Erythroblast (primary cell): ENCODE results near the gene LIMCH1.

ENCODE experiments used
- DNase-seq, 2 experiments: peaks; one replicate each; lab custom pipeline; 2025; lab: John Stamatoyannopoulos, UW
- GATA1 ChIP-seq: IDR thresholded peaks from 2 replicates; pipeline ENCODE4 v1.6.1; 2011; ENCODE audit warnings: low read depth, mild to moderate bottlenecking, control low read depth, low read length, moderate library complexity
- POLR2A ChIP-seq: IDR thresholded peaks from 2 replicates; pipeline ENCODE4 v1.6.1; 2011; ENCODE audit warnings: mild to moderate bottlenecking, low read length

Gene LIMCH1

DNA sequence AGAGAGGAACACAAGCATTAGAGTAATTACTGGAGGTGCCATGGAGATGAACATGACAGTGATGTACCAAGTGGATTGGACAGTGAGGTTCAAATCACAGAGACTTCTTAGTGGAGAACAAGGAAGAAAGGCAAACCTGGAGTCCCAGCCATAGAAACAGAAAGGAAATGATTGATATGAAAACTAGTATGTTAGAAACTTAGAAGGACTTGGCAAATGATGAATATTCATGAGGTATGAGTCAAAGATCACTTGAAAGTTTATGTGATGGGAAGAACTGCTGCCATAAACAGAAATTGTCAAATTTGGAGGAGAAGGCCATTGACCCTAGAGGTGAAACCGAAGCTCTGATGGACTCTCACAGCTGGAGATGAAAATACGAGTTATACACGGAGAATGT, 122.4 kb downstream of the LIMCH1 start:
- DNase-seq, result no peak
- no peak for TF ChIP-seq POLR2A

DNA sequence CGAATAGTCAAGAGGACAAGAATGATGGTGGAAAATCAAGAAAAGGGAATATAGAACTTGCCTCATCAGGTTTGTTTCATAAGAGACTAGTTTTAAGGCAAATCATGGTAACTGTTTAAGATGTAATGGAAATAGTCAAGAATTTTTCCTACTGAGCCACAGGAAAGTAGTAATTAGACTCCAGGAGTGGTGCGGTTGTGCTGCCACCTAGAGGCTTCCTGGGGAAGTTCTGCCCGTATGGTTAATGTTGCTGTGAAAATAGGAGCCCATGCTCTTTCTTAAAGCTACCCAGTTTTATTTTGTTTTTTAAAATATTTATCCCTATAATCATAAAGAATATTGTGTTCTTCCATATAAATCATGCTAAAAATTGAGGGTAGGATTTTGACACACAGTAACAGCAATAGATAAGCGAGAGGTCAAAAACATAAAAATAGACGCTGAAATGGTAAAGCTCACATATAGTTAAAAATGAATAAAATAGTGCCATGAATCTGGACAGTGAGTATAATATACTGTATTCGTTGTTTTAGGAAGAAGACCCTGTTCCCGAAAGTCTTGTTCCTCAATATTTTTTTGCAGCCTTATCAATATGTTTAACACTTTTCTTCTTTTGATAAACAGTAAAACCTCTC, 123.6 kb downstream of the LIMCH1 start:
- DNase-seq, result peak; percentile 19 to 57
- no peak for TF ChIP-seq GATA1
- TF ChIP-seq POLR2A, result no peak

DNA sequence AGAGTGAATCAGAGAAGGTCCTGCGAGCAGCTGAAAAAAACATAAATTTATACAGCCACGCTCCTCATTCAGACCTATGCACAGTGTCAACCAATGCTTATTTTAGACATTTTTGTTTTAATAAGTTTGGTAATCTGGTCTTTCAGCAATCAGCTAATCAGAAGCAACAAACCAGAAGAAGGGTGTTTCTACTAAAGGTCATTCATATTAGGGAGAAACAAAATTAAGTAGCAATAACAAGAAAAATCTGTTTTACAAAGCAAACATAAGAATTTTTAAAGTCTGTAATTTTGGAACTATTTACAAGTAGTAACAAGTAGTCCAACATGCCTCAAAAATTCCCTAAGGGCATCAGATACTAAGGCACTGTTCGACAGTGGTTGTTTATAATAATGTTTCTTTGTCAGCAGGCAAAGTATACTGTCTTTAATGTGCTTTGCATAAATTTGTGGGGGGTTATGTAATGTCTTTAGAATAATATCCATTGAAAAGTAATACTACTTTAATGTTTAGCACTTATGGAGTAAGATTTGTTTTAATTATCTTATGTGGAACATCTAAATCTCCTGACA, 127.8 kb downstream of the LIMCH1 start:
- no peak for TF ChIP-seq POLR2A
- no peak for TF ChIP-seq GATA1
- DNase-seq, result no peak

DNA sequence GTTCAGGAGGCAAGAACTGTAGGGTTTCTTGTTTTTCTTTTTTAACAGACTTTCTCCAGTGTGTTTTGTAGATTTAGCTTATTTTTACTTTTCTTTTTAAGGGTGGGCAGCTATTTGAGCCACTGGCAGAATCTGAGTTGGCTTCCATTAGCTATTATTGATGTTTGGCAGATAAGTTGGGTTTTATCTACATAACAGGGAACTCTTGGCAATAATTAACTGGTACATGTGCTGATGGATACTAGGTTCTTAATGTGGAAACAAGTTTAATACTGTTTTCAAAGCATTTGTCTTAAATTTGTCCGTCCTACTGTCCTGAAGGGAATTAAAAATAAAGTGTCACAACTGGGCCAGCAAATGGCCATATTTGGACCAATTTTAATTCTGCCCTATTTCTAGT, 130.1 kb downstream of the LIMCH1 start:
- no peak for DNase-seq
- TF ChIP-seq POLR2A (no peak), GATA1 (no peak)

DNA sequence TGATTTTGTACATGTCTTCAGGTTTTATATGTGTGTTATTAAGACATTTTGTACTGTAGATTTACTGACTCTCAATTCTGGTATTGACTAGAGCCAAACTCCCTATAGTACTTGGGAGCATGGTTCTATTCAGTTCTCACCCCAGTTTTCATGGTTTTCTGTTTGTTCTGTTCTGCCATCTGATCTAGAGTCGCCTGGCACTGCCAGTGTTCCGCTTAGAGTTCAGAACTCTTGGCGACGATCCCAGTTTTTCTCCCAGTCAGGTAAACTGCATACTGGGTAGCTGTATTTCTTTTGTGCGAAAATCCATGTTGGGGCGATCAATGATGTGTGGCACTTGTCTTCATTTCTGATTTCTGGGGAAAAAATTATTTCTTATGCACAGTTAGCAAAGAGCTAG, 132.6 kb downstream of the LIMCH1 start:
- DNase-seq, result no peak
- TF ChIP-seq GATA1 (no peak), POLR2A (no peak)

DNA sequence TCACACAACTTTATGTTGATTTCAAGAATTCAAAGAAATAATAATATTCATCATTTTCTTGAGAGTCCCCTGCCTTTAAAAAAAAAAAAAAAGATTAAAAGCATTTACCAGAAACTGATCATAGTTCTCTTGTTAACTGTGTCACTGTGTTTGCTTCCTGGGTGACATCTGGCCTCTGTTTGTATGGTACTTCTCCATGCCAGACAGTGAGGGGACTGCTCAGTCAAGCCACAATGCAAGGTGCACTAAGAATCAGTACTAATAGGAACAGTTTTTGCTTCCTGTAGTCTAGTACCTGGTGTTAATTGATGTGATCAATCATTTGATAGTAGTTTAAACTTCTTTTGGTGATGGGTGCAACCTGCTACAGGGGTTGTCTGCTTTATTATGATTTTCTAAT, 133.0 kb downstream of the LIMCH1 start:
- TF ChIP-seq GATA1 (no peak), POLR2A (no peak)
- no peak for DNase-seq

DNA sequence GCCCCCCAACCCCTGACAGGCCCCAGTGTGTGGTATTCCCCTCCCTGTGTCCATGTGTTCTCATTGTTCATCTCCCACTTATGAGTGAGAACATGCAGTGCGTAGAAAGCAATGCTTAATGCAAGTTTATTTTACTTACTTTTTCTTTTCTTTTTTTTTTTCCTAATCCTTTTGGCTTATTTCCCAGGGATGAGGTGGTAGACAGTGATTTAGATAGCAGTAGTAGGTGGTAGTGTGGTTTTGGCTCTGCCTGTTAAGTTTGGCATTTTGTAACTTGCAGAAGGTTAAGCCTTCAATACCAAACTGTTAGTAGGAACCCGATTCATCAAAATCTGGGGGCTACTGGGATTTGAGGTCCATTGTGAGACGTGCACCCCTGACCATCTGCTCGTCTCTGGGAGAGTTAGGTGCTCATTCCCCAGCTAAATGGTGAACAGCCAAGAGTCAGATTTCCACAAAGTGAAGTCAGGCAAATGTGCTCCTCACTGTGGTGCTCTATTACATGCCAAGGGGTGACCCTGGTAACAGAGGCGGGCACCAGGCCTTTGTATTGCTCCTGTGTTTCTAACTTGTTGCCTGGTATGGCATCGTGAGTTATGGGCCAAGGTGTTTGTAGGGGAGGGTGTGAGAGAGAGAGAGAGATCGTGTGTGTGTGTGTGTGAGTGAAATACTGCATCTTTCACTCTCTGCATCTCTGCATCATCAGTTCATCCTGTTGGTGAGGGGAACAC, 140.3 kb downstream of the LIMCH1 start:
- DNase-seq, result no peak
- no peak for TF ChIP-seq GATA1

DNA sequence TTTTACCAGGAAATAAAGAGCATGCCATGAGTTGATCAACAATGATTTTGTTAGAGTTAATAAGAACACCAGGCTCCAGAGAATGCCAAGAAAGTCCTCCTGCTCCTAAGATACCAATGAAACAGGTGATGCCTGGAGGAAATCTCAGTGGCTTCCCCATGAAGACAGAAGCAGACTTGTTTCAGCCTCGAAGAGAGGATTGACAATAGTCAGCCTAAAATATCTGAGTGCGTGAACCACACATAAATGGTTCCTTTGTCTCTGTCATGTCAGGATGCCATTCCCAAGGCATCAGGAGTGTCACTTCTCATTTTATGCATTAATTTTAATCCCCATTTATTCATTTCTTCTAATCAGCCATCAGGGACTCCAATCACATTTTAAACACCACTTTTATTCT, 141.0 kb downstream of the LIMCH1 start:
- no peak for DNase-seq
- TF ChIP-seq POLR2A, result no peak
- no peak for TF ChIP-seq GATA1

DNA sequence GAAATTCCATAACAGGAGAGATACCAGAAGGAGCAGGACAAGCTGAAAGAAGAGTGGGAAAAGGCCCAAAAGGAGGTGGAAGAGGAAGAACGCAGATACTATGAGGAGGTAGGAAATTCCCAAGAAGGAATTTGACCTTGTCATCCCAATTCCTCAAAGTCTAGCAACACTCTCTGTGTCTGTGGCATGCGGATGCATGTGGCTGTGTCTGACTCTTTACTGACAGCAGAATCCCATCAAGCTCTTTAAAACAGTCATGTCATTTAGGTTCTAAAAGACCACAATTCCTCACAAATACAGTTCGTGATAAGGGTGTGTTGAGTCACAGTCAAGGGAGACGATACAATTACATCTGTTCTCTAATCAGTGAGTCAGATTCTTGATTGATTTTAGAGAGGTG, 142.0 kb downstream of the LIMCH1 start:
- no peak for DNase-seq
- TF ChIP-seq POLR2A (no peak), GATA1 (no peak)

DNA sequence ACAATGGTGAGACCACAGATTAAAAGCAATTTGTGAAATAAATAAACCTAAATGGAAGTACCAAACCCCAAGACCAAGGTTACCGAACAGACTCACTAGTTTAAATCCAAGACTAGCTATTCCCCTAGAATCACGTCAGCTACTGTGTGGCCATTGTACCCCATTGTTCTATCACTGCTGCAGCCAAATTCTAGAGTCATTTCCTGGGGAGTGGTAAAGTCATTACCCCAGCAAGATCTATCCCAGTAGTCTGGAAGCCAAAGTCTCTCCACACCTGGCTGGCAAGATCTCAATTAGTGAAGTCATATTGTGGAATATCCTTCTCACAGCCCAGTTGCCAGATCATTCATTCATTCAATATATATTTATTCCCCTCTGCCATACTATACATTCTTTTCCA, 143.1 kb downstream of the LIMCH1 start:
- TF ChIP-seq GATA1 (no peak), POLR2A (no peak)
- no peak for DNase-seq

DNA sequence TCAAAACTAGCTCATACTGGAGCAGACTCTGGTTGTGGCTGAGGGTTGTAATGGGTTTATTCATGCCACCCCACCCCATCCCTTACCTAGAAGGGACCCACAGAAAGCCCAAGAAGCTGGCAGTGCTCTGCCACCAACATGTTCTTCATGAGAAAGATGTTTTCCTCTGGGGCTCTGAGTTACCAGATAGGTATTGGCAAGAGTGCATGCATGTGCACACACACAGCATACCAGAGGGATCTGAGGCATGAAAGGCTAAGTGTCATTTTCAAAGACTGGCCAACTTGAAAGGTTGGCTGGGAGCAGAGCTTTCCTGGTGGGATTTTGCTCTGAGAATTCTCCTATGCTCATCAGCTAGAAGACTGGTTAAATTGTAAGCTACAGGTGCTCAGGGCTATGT, 145.4 kb downstream of the LIMCH1 start:
- DNase-seq, result no peak

DNA sequence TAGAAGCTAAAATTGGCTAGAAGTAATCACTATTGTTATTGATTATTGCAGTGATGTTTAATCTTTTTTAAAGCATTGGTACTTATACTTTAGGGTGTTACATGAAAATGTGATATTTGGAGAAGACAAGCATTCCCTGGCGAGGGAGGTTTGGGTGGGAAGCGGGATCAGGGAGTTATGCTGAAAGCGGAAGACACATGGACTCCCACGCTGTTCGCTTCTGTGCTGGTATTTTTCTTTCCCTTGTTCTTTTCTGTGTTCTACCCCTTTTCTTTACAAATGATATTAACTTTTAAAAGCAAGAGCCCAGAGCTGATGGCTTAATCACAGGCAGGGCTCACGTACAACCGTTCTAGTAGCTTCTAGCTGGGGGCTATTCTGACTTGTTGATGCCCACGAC, 148.9 kb downstream of the LIMCH1 start:
- DNase-seq, result no peak
- TF ChIP-seq GATA1, result no peak
- no peak for TF ChIP-seq POLR2A

More for the DNA sequence above, 145.4 kb downstream of the LIMCH1 start:
- TF ChIP-seq GATA1, result no peak
- no peak for TF ChIP-seq POLR2A

DNA sequence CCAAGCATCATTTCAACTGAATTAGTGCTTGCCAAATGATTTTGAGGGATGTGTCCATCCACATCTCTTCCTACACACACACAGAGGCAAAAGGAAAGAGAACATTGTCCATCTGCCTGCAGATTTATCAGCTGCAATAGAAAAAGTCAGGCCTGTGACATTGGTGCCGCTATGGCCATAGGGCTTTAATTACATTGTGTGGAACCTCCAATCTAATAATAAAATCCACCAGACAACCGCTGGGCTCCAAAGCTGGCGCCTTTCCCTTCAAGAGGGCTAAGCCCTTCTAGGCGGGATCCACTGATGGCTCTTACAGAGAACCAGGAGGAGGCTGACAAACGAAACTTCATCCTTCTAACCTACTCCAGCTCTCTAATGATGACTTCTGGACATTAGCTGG, 150.0 kb downstream of the LIMCH1 start:
- TF ChIP-seq POLR2A (no peak), GATA1 (no peak)
- DNase-seq, result no peak

DNA sequence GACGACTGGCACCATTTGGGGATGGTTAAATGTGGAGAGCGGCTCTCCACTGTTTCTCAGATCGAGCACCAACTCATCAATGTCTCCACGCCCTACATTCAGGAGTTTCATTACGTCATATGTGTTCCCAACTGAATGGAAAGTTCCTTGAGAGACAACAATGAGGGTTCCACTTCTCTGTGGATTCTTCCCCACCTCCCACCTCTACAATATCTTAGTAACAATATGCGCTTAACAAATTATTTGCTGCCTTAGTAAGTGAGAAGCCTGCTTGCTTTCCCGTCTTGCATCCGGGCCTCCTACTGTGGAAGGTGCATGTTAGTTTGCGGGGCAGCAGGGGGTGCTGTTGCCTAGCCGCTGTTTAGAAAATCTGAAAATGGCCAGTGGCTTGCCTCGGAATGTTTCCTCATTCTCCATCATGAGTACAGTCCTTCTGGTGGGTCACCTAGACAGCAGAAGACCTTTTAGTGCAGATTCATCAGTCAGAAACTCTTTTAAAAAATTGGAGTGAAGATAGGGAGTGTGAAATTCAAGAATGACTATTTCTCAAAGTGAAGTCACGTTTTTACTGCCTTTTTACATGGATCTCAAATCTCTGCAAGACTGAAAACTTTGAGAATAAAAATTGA, 154.9 kb downstream of the LIMCH1 start:
- TF ChIP-seq POLR2A (no peak), GATA1 (no peak)
- peak; percentile 48 to 67 for DNase-seq

DNA sequence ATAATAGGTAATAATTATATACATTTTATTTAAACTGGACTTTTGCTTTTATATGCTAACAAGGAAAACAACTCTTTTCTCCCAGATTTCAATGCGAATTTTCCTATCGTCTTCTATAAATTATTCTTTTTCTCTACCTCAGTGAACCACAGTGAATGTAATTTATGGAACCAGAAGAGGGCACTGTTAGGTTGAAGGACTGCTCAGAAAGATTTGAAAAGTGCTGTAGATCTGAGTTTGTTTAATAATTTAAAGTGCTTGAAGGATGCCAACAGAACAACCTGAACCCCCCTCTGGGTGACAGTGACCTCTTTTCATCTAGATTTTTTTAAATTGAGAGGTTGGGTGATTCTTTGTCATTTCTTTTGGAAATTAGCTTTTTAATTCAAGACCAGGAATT, 155.7 kb downstream of the LIMCH1 start:
- peak; percentile 1 to 13 for DNase-seq
- TF ChIP-seq POLR2A (no peak), GATA1 (no peak)
